ENCODE measurements around the gene COIL. TPM values are rescaled to one million over a fixed set of nuclear protein-coding genes. Genes with fewer than 3 reads are reported as not detected.

Gene COIL
- total and polyA plus RNA-seq, 2 donors (not counting 1 experiment from before 2014, with no cell fraction given) = 7.3 to 12.1 TPM

DNA sequence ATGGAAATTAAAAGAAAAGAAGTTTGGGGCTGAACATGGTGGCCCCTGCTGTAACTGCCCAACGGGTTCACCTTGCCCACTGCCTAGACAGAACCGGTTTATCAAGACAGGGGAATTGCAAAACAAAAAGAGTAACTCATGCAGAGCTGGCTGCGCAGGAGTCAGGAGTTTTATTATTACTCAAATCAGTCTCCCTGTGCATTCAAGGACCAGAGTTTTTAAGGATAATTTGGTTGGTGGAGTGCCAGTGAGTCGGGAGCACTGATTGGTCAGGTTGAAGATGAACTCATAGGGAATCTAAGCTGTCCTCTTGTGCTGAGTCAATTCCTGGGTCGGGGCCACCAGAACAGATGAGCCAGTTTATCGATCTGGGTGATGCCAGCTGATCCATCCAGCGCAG, 12.7 kb upstream of the COIL start:
- Histone ChIP-seq H3K4me3 (replicated peaks in 1 of 4; ENCODE audit: control extremely low read depth in 1 of 4, insufficient read depth in 1 of 4, low read depth in 3 of 4, low read length in 4 of 4) (no peak overlapping the region), H3K4me1 (ENCODE audit: control insufficient read depth, extremely low read depth, insufficient read depth, low read length) (no peaks in the 10 kb centered on the region), H3K27me3 (ENCODE audit: control insufficient read depth, insufficient read depth, low read length) (peaks cover 5% of the 10 kb centered on the region), H2AFZ (ENCODE audit: low read length) (no peak overlapping the region), H3K27ac (ENCODE audit: insufficient read depth, low read length) (no peak overlapping the region), H3K4me2 (ENCODE audit: extremely low read depth, insufficient read depth, low read length) (no peak overlapping the region), H3K9me3 (ENCODE audit: control insufficient read depth, insufficient read depth, low read depth, low read length) (no peaks in the 10 kb centered on the region), H4K20me1 (ENCODE audit: control insufficient read depth, extremely low read depth, insufficient read depth, low read length) (no peaks in the 10 kb centered on the region), H3K9ac (ENCODE audit: insufficient read depth, low read length) (no peak overlapping the region), H3K79me2 (ENCODE audit: control insufficient read depth, insufficient read depth, low read length) (no peaks in the 10 kb centered on the region), H3K36me3 (ENCODE audit: control insufficient read depth, insufficient read depth, low read length) (no peaks in the 10 kb centered on the region)
- peak; percentile 15 to 18 for DNase-seq (ENCODE audit: low read depth in 2 of 2)
- TF ChIP-seq, protein P1, sequence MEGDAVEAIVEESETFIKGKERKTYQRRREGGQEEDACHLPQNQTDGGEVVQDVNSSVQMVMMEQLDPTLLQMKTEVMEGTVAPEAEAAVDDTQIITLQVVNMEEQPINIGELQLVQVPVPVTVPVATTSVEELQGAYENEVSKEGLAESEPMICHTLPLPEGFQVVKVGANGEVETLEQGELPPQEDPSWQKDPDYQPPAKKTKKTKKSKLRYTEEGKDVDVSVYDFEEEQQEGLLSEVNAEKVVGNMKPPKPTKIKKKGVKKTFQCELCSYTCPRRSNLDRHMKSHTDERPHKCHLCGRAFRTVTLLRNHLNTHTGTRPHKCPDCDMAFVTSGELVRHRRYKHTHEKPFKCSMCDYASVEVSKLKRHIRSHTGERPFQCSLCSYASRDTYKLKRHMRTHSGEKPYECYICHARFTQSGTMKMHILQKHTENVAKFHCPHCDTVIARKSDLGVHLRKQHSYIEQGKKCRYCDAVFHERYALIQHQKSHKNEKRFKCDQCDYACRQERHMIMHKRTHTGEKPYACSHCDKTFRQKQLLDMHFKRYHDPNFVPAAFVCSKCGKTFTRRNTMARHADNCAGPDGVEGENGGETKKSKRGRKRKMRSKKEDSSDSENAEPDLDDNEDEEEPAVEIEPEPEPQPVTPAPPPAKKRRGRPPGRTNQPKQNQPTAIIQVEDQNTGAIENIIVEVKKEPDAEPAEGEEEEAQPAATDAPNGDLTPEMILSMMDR (conservative IDR thresholded peaks at IDR 0.05 in 1 of 2, IDR thresholded peaks at IDR 0.05 in 1 of 2; ENCODE audit: low read depth in 1 of 2, low read length in 2 of 2) = no peak
- TF ChIP-seq EZH2 (IDR thresholded peaks at IDR 0.05; ENCODE audit: low read length, missing control alignments) = no peak

DNA sequence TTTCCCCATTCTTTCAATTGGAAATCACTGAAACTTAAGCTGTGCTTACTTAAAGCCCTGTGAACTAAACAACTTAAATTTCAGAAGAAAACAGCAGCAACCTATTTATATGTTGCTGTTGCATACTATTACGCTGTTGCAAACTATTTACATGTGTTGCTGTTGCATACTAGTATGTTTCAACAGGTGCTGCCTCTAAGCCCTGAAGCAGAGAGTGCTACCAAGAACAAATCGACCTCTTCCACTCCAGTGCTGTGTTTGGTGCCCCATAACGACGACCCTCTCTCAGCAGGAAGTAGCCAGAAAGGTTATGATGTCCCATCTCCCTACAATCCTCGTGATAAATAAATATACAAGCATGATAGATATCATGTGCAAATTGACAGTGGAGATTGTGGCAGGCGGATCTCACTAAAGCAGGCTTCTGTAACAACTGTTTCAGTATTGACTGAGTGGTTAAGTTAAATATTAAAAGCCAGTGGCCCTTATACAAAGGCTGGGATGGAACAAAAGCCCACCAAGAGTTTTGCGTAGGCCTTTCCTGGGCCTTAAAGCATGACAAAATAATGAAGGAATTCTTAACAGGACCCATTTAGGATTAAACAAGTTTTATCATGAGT, 11.4 kb upstream of the COIL start:
- Histone ChIP-seq H3K9ac (ENCODE audit: insufficient read depth, low read length) (no peak overlapping the region), H3K4me1 (ENCODE audit: control insufficient read depth, extremely low read depth, insufficient read depth, low read length) (no peaks in the 10 kb centered on the region), H3K36me3 (ENCODE audit: control insufficient read depth, insufficient read depth, low read length) (no peaks in the 10 kb centered on the region), H3K27ac (ENCODE audit: insufficient read depth, low read length) (no peak overlapping the region), H4K20me1 (ENCODE audit: control insufficient read depth, extremely low read depth, insufficient read depth, low read length) (no peaks in the 10 kb centered on the region), H3K27me3 (ENCODE audit: control insufficient read depth, insufficient read depth, low read length) (peaks cover 5% of the 10 kb centered on the region), H3K9me3 (ENCODE audit: control insufficient read depth, insufficient read depth, low read depth, low read length) (no peaks in the 10 kb centered on the region), H3K4me2 (ENCODE audit: extremely low read depth, insufficient read depth, low read length) (no peak overlapping the region), H3K79me2 (ENCODE audit: control insufficient read depth, insufficient read depth, low read length) (no peaks in the 10 kb centered on the region), H3K4me3 (replicated peaks in 1 of 4; ENCODE audit: control extremely low read depth in 1 of 4, insufficient read depth in 1 of 4, low read depth in 3 of 4, low read length in 4 of 4) (no peak overlapping the region), H2AFZ (ENCODE audit: low read length) (no peak overlapping the region)
- TF ChIP-seq EZH2 (IDR thresholded peaks at IDR 0.05; ENCODE audit: low read length, missing control alignments) = no peak
- TF ChIP-seq, protein P1 (conservative IDR thresholded peaks at IDR 0.05 in 1 of 2, IDR thresholded peaks at IDR 0.05 in 1 of 2; ENCODE audit: low read depth in 1 of 2, low read length in 2 of 2) = no peak
- no peak for DNase-seq (ENCODE audit: low read depth in 2 of 2)

DNA sequence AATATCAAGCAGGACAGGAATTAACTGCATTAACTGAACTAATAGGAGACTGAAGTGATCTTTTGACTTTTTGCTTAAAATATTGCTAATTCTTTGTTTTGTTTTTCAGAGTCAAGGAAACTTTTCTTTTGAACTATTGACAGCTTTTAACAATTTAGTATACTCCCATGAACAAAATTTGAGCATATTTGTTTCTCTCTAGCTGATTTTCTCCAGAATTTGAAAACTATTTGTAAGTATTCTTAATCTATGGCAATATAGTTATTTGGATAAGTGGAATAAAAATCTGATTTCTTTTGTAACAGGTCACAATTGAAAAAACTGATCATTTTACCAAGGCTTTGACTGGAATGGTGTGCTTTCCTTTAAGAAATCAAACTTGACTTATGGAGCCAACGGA, 10.1 kb upstream of the COIL start:
- H3K79me2 ChIP-seq (ENCODE audit: control insufficient read depth, insufficient read depth, low read length) = no peaks in the 10 kb centered on the region
- no peaks in the 10 kb centered on the region for H4K20me1 ChIP-seq (ENCODE audit: control insufficient read depth, extremely low read depth, insufficient read depth, low read length)
- no peak overlapping the region for H3K27ac ChIP-seq (ENCODE audit: insufficient read depth, low read length)
- H3K4me1 ChIP-seq (ENCODE audit: control insufficient read depth, extremely low read depth, insufficient read depth, low read length) = no peaks in the 10 kb centered on the region
- no peak overlapping the region for H3K4me2 ChIP-seq (ENCODE audit: extremely low read depth, insufficient read depth, low read length)
- no peak overlapping the region for H3K9ac ChIP-seq (ENCODE audit: insufficient read depth, low read length)
- TF ChIP-seq, protein P1 (conservative IDR thresholded peaks at IDR 0.05 in 1 of 2, IDR thresholded peaks at IDR 0.05 in 1 of 2; ENCODE audit: low read depth in 1 of 2, low read length in 2 of 2) = no peak
- no peak for TF ChIP-seq EZH2 (IDR thresholded peaks at IDR 0.05; ENCODE audit: low read length, missing control alignments)
- H3K4me3 ChIP-seq (replicated peaks in 1 of 4; ENCODE audit: control extremely low read depth in 1 of 4, insufficient read depth in 1 of 4, low read depth in 3 of 4, low read length in 4 of 4) = no peak overlapping the region
- H3K36me3 ChIP-seq (ENCODE audit: control insufficient read depth, insufficient read depth, low read length) = no peaks in the 10 kb centered on the region
- DNase-seq (ENCODE audit: low read depth in 2 of 2) = no peak
- H3K27me3 ChIP-seq (ENCODE audit: control insufficient read depth, insufficient read depth, low read length) = peaks cover 5% of the 10 kb centered on the region
- H3K9me3 ChIP-seq (ENCODE audit: control insufficient read depth, insufficient read depth, low read depth, low read length) = no peaks in the 10 kb centered on the region
- no peak overlapping the region for H2AFZ ChIP-seq (ENCODE audit: low read length)
